ENCODE results near the gene CFH. TPM values are rescaled to one million over a fixed set of nuclear protein-coding genes. Genes with fewer than 3 reads are reported as not detected.

CFH gene
- total and polyA plus RNA-seq, 9 of the 15 experiments (the other 6 are each of a cell fraction or from before 2014, with no cell fraction given) = 31.6 to 107 (median 48.3) TPM

GRCh38 chr1:196608390-196609369, 43.2 kb upstream of the CFH start, which contains the start of gene KCNT2:
TSS of gene KCNT2 (minus strand) at chr1:196608440. CDS start at chr1:196608309, 131 bp downstream.
- ATAC-seq (peak; percentile 83), DNase-seq (ENCODE audit: extremely low read depth in 1 of 4, low spot score in 3 of 4) (peak; percentile 13 to 38 (median 20)), FAIRE-seq (no peak)
- H3K9me3 ChIP-seq (replicated peaks; ENCODE audit: control insufficient read depth, insufficient read depth, low read depth, low read length) = 0 out of 2 replicates have a peak, but pooled peaks cover 1% of the 10 kb centered on the region
- ChIA-PET POLR2A (no interaction called here), CTCF (ENCODE audit: low intra/inter-chr PET ratio) (no interaction called here)
- no TSS peak for BruUV-seq (replicated peaks)
- H3K9me1 ChIP-seq (ENCODE audit: control insufficient read depth, insufficient read depth, low read length) = no peaks in the 10 kb centered on the region
- intact Hi-C loops (cut with micrococcal nuclease) (no loop called here), in situ Hi-C loops (cut with MboI) (no loop called here)
- no peaks in the 10 kb centered on the region for H3K36me3 ChIP-seq (ENCODE audit: control insufficient read depth, insufficient read depth, low read length)
- no peaks in the 10 kb centered on the region for H3K79me2 ChIP-seq (ENCODE audit: control insufficient read depth, insufficient read depth, low read length)
- no peaks in the 10 kb centered on the region for H3K27me3 ChIP-seq (ENCODE audit: control insufficient read depth in 2 of 2, insufficient read depth in 2 of 2, low read length in 2 of 2)
- 29% methylated on average over 35 of the region's 43 CpGs for WGBS (ENCODE audit: insufficient coverage, low coverage, missing lambda C conversion rate)
- no peaks in the 10 kb centered on the region for H4K20me1 ChIP-seq (replicated peaks; ENCODE audit: control insufficient read depth, insufficient read depth, low read length)
- H3K4me1 ChIP-seq (replicated peaks in 1 of 2; ENCODE audit: control insufficient read depth in 2 of 2, insufficient read depth in 2 of 2, low read length in 2 of 2) = peaks cover 0 to 3% of the 10 kb centered on the region in 2 experiments; a peak in 1 of 5 replicates
- peak within 1 kb of the TSS; percentile 21 for H3K4me3 ChIP-seq
- H3K4me2 ChIP-seq (ENCODE audit: insufficient read depth, low read length) = peak within 1 kb of the TSS; percentile 43
- H3K27ac ChIP-seq (ENCODE audit: extremely low read depth, low read depth, low read length) = no peak within 1 kb of the TSS
- peak within 1 kb of the TSS; percentile 52 for H2AFZ ChIP-seq (ENCODE audit: low read depth, low read length)
- H3K9ac ChIP-seq (ENCODE audit: insufficient read depth in 1 of 2, low read depth in 2 of 2, low read length in 2 of 2) = peak within 1 kb of the TSS in 1 of 2 experiments; percentile 33; a peak in 1 of 4 replicates
- no peak for TF ChIP-seq TEAD2 (tag; IDR thresholded peaks at IDR 0.05)
- peak; percentile 92 for TF ChIP-seq ZBTB33 (CRISPR knock-in tag; IDR thresholded peaks at IDR 0.05)
- TF ChIP-seq PRDM10 (IDR thresholded peaks at IDR 0.05; ENCODE audit: partially characterized antibody) = peak; percentile 63
- TF ChIP-seq ZNF592 (IDR thresholded peaks at IDR 0.05) = no peak
- no peak for TF ChIP-seq PRMT5 (CRISPR knock-in tag; IDR thresholded peaks at IDR 0.05)
- no peak for TF ChIP-seq ZNF586 (CRISPR knock-in tag; conservative IDR thresholded peaks at IDR 0.05)
- peak; percentile 47 for TF ChIP-seq RBFOX2 (IDR thresholded peaks at IDR 0.05; ENCODE audit: low read depth, low read length)
- TF ChIP-seq POLR2G (IDR thresholded peaks at IDR 0.05; ENCODE audit: low read depth, low read length) = peak; percentile 54; the same call in 1 of the 2 replicates
- TF ChIP-seq NR2C2 (CRISPR knock-in tag; IDR thresholded peaks at IDR 0.05) = no peak
- TF ChIP-seq NR2C2 (tag; IDR thresholded peaks at IDR 0.05) = no peak

Measured in K562 (cell line).